ENCODE data around the gene TRAF7. TPM values are rescaled to one million over a fixed set of nuclear protein-coding genes. Genes with fewer than 3 reads are reported as not detected.

Gene TRAF7
- total RNA-seq, 1 experiment from 2014 or later: 160 TPM

DNA sequence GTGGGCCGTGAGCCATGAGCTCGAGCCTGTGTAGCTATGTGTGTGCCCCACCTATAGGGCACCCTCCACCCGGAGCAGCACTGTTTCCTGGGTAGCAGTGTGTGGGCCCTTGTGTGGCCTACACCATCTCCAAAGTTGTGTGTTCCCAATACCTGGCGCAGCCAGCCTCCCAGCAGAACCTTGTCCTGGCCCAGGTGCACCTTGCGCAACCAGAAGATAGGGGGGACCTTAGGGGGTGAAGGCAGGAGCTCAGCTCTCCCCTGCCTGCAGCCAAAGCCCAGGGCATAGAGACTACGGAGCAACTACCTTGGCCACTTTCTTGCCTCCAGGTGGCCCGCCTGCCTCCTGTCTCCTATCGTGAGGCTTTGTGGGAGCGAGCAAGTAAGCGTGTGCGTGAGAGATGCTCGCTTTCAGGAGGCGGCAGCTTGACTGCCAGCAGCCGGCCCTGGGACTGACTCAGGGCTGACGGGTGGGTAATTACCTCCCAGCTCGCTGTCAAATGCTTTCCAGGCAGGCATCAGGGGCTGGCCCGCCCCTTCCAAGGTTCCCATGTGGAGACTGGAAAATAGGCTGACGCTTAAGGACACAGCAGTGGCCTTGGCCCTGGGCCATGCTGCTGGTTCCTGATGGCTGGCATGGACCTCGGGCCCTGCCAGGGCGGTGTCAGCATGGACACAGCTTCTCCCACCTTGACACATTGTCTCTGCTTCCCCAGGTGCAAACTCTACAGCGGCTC is 19.0 kb downstream of the TRAF7 start:
- Histone ChIP-seq H4K20me1 (ENCODE audit: insufficient read depth) (no peaks in the 10 kb centered on the region), H2AFZ (ENCODE audit: low read depth, low read length, poor library complexity, severe bottlenecking) (no peak overlapping the region), H3K27me3 (ENCODE audit: insufficient read depth, low read length) (no peaks in the 10 kb centered on the region), H3K4me3 (replicated peaks in 1 of 2; ENCODE audit: low read depth in 1 of 2, low read length in 2 of 2) (no peak overlapping the region), H3K4me1 (ENCODE audit: control insufficient read depth in 1 of 2, insufficient read depth in 2 of 2, low read length in 2 of 2) (peaks cover 0 to 5% of the 10 kb centered on the region in 2 experiments; a peak in 1 of 4 replicates), H3K79me2 (ENCODE audit: insufficient read depth, low read length) (no peaks in the 10 kb centered on the region), H3K36me3 (ENCODE audit: control insufficient read depth in 1 of 2, insufficient read depth in 2 of 2, low read length in 2 of 2) (peaks cover 8 to 32% of the 10 kb centered on the region in 2 experiments; a peak in 2 of 4 replicates), H3K27ac (ENCODE audit: low read depth, low read length) (no peak overlapping the region), H3K9me2 (ENCODE audit: insufficient read depth) (no peaks in the 10 kb centered on the region), H3K4me2 (ENCODE audit: low read length) (no peak overlapping the region), H3K9me3 (ENCODE audit: control insufficient read depth in 1 of 2, insufficient read depth in 1 of 2, low read depth in 1 of 2, low read length in 2 of 2) (no peaks in the 10 kb centered on the region), H3K9ac (ENCODE audit: low read length) (no peak overlapping the region)
- ATAC-seq: no peak
- ChIA-PET POLR2A (interaction anchor here (1.5 kb wide), 1 partner anchor 19 kb away, joined by 5 read pairs; the partner anchor contains the start of gene TRAF7), RAD21 (ENCODE audit: low non-redundant PET in 1 of 2, low total read pairs in 2 of 2, uncharacterized antibody in 2 of 2, unreplicated experiment in 2 of 2) (no interaction called here), CTCF (no interaction called here)
- intact Hi-C loops (cut with micrococcal nuclease): no loop called here
- no peak for DNase-seq (ENCODE audit: low read depth, low spot score)
- BruUV-seq (replicated peaks): no TSS peak
- TF ChIP-seq, protein P1, sequence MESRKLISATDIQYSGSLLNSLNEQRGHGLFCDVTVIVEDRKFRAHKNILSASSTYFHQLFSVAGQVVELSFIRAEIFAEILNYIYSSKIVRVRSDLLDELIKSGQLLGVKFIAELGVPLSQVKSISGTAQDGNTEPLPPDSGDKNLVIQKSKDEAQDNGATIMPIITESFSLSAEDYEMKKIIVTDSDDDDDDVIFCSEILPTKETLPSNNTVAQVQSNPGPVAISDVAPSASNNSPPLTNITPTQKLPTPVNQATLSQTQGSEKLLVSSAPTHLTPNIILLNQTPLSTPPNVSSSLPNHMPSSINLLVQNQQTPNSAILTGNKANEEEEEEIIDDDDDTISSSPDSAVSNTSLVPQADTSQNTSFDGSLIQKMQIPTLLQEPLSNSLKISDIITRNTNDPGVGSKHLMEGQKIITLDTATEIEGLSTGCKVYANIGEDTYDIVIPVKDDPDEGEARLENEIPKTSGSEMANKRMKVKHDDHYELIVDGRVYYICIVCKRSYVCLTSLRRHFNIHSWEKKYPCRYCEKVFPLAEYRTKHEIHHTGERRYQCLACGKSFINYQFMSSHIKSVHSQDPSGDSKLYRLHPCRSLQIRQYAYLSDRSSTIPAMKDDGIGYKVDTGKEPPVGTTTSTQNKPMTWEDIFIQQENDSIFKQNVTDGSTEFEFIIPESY (IDR thresholded peaks at IDR 0.05; ENCODE audit: extremely low read depth, insufficient replicate concordance, low read length): no peak
- TF ChIP-seq, protein P2, sequence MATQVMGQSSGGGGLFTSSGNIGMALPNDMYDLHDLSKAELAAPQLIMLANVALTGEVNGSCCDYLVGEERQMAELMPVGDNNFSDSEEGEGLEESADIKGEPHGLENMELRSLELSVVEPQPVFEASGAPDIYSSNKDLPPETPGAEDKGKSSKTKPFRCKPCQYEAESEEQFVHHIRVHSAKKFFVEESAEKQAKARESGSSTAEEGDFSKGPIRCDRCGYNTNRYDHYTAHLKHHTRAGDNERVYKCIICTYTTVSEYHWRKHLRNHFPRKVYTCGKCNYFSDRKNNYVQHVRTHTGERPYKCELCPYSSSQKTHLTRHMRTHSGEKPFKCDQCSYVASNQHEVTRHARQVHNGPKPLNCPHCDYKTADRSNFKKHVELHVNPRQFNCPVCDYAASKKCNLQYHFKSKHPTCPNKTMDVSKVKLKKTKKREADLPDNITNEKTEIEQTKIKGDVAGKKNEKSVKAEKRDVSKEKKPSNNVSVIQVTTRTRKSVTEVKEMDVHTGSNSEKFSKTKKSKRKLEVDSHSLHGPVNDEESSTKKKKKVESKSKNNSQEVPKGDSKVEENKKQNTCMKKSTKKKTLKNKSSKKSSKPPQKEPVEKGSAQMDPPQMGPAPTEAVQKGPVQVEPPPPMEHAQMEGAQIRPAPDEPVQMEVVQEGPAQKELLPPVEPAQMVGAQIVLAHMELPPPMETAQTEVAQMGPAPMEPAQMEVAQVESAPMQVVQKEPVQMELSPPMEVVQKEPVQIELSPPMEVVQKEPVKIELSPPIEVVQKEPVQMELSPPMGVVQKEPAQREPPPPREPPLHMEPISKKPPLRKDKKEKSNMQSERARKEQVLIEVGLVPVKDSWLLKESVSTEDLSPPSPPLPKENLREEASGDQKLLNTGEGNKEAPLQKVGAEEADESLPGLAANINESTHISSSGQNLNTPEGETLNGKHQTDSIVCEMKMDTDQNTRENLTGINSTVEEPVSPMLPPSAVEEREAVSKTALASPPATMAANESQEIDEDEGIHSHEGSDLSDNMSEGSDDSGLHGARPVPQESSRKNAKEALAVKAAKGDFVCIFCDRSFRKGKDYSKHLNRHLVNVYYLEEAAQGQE (IDR thresholded peaks at IDR 0.05; ENCODE audit: low read depth): no peak
- no peak for TF ChIP-seq ELF1 (IDR thresholded peaks at IDR 0.05; ENCODE audit: borderline replicate concordance, low read depth)
- no peak for TF ChIP-seq TCF7L2 (IDR thresholded peaks at IDR 0.05; ENCODE audit: borderline replicate concordance, extremely low read depth, insufficient read depth, insufficient read length)
- no peak for TF ChIP-seq POLR2A (IDR thresholded peaks at IDR 0.05; ENCODE audit: borderline replicate concordance, extremely low read depth, insufficient read depth, insufficient read length)
- TF ChIP-seq CBX3 (IDR thresholded peaks at IDR 0.05; ENCODE audit: low read depth): no peak
- TF ChIP-seq EZH2 (IDR thresholded peaks at IDR 0.05): no peak
- TF ChIP-seq ZFX (IDR thresholded peaks at IDR 0.05): no peak
